ENCODE results near the gene CNNM2.
"Not testable (repeated sequence)": the region's sequence is repeated elsewhere in the genome, so short reads cannot be mapped to it uniquely, and the experiment has no call there.

The CNNM2 gene

DNA sequence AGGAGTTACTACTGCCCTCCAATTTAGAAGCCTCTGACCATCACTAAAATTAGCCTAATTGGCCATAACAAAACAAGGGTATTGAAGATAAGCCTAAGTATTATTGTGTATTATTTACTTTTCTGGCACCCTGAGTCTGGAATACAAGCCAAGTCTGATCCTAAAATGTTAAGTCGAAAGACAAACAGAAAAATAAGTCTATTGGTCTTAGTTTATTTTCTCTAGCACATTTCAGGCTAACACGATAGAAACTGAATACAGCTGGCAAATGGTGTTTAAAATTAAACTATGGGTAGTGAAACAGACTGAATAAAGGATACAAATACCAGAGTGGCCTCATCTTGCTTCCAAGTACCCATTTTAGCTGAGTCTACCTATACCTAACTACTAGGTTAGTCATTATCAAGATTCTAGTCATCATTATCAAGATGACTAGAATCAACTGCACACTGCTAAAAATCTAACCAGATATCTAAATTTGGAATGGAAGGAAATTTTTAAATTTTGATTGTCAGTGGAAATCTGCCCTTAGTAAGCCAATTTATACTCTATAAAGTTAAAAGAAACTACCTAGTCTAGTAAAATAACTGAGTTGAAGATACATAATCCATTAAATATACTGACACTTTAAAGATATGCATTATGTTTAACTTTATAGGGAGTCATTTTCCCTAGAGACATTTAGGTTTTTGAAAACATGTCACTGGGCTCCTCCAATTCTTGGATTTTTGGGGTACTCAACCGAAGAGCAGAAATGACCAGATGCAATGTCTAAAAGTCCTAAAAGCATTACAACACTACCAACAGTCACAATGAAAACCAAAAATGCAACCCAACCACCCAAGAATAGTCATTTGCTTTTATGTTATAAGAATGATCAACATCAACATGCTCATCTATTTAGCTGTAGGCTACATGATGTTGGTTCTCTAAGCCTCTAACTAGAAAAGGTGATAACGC lies 194.1 kb downstream of the CNNM2 start:
- DNase-seq, result no peak

- no peak for DNase-seq
These were observed 196.8 kb downstream of the CNNM2 start for GRCh38 chr10:103114876-103115275.

GRCh38 chr10:103117247-103117646 lies 199.2 kb downstream of the CNNM2 start:
- DNase-seq, result no peak

DNA sequence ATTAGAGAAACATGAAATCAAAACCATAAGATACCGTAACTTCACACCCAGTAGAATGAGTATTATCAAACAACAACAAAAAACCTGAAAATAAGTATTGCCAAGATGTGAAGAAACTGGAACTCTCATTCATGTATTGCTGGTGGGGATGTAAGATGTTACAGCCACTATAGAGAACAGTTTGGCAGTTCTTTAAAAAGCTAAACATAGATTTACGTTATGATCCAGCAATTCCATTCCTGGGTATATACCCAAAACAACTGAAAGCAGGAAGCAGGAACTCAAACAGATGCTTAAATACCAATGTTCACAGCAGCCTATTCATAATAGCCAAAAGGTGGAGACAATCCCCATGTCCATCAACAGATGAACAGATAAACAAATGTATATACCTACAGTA lies 202.5 kb downstream of the CNNM2 start:
- no peak for DNase-seq

- no peak for DNase-seq
These were observed 203.1 kb downstream of the CNNM2 start for GRCh38 chr10:103120977-103121735.

- DNase-seq, result no peak
These were observed 205.4 kb downstream of the CNNM2 start for GRCh38 chr10:103123282-103124024.

GRCh38 chr10:103124420-103125096 lies 206.5 kb downstream of the CNNM2 start:
- no peak for DNase-seq

DNA sequence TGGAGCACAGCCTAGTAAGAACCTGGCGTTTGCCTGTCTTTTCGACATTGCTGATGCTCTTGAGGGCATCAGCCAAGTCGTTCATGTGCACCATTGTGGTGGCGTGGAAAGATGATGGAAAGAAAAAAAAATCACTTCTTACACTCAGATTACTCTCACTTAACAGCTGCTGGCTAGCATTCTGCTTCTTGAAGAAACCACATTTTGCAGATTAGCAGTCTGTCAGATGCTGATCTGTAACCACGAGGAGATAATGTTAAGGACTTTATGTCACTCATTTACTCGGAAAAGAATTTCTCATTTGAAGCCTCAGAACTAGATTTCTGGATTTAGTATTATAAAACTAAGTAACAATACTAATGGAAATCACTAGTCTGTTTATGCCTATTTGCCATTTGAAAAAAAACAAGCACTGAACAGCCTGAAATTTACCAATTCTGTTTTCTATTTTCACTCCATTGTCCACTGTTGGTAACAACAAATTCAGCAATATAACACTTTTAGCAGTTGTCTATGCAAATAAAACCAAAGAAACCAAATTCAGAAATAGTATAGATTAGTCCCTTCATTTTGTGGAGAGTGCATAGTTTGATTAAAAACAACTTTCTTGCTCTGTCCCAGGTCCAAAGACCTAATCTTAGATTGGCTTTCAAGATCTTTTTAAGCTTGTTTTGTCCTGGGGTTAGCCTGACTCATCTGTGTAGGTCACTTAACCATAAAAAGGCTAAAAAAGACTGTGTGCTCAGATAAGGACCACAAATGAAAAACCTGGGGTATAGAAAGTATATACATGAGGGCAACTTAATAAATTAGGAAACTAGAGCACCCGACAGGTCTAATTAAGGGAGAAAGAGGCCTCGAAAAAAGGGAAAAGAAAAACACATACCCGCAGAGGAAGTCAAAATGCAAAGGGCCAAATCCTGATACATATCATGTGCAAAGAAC lies 207.5 kb downstream of the CNNM2 start:
- no peak for DNase-seq

DNA sequence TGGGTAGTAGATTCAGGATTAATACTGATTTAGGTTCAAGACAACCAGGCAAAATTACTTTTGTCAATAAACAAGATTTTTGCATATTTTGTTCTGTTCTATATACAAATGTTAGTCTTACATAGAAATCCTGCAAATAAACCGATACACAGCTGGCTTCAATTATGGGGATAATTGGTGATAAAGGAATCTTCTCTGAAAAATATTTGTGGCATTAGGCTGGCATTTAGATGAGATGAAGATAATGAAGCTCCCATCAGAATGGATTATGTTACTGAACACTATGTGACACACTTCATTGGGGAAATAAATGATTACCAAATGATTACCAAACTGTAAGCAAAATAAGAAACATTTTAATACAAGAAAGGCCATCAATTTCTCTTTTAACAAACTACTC lies 209.1 kb downstream of the CNNM2 start:
- DNase-seq, result no peak

DNA sequence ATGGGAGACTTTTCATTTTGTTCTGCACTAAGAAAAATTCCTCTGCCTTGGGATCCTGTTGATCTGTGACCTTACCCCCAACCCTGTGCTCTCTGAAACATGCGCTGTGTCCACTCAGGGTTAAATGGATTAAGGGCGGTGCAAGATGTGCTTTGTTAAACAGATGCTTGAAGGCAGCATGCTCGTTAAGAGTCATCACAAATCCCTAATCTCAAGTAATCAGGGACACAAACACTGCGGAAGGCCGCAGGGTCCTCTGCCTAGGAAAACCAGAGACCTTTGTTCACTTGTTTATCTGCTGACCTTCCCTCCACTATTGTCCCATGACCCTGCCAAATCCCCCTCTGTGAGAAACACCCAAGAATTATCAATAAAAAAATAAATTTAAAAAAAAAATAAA lies 212.1 kb downstream of the CNNM2 start:
- DNase-seq, result not testable (repeated sequence)

DNA sequence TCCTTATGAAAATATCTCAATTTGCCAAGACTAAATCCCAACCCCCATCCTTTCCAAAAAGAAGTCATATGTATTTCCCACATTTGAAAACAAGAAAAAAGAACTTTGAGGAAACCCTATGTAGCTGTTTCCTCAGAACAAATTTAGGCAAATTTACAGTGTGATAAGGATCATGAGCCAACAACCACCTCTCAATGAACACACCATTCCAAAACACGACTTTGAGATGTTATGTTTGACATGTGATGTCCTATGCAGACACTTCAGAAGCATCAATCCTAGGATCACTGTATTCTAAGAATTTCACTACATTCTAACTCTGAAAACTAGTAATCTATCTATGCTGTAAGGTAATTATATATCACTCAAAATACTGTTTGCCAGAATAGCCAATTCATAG lies 212.8 kb downstream of the CNNM2 start:
- DNase-seq, result no peak

DNA sequence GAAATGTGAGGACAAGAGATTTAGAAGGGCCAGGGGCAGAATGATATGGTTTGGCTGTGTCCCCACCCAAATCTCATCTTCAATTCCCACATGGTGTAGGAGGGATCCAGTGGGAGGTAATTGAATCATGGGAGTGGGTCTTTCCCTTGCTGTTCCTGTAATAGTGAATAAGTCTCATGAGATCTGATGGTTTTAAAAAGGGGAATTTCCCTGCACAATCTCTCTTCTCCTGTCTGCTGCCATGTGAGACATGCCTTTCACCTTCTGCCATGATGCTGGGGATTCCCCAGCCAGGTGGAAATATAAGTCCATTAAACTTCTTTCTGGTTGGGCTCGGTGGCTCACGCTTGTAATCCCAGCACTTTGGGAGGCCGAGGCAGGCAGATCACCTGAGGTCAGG lies 217.1 kb downstream of the CNNM2 start:
- not testable (repeated sequence) for DNase-seq

DNA sequence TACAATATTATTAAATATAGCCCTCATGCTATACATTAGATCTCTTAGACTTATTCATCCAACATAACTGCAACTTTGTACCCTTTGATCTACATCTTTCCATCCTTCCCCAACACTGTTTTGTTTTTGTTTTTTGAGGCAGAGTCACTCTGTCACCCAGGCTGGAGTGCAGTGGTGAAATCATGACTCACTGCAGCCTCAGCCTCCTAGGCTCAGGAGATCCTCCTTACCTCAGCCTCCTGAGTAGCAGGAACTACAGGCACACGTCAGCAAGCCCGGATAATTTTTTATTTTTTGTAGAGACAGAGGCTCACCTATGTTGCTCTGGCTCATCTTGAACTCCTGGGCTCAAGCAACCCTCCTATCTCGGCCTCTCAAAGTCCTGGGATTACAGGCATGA lies 221.7 kb downstream of the CNNM2 start:
- no peak for DNase-seq
